Activated T-helper 9 cell treated with anti-CD3 and anti-CD28 coated beads, Interleukin-2, amount 50 U/mL, for 16 hours (primary cell): ENCODE results near the gene TTC1.
"Not testable (repeated sequence)": the region's sequence is repeated elsewhere in the genome, so short reads cannot be mapped to it uniquely, and the experiment has no call there.

ENCODE experiments used
- DNase-seq: peaks from one replicate; pipeline ENCODE4 v3.0.0-alpha.2; 2020; ENCODE audit warnings: low read depth

Gene TTC1

DNA sequence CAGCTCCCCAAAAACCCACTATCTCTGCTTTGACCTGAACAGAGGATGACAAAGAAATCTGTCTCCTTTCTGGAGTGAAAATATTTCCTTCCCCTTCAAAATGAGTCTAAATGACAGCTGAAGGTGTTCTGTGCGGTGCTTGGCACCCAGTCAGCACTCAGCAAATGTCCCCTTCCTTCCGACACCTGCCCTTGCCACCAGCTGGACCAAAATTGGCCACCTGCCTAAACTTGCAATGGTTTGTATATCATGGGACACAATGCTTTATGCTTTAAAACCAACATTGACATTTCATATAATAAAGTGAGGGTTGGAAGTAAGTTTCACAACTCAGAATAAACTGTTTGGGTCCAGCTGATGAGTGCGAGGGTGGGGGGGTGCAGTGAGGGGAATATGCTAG is 7.5 kb upstream of the TTC1 start:
- no peak for DNase-seq

GRCh38 chr5:160007514-160007913 is 1.4 kb upstream of the TTC1 start:
- DNase-seq: no peak

DNA sequence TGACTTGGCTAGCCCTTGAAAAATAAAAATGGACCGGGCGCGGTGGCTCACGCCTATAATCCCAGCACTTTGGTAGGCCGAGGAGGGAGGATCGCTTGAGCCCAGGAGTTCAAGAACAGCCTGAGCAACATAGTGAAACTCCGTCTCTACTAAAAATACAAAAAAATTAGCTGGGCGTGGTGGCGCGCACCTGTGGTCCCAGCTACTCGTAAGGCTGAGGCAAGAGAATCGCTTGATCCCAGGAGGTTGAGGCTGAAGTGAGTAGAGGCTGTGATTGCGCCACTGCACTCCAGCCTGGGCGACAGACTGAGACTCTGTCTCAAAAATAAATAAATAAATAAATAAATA is 436 bp upstream of the TTC1 start:
- DNase-seq: not testable (repeated sequence)

GRCh38 chr5:160009591-160009989 is 651 bp downstream of the TTC1 start:
- no peak for DNase-seq

DNA sequence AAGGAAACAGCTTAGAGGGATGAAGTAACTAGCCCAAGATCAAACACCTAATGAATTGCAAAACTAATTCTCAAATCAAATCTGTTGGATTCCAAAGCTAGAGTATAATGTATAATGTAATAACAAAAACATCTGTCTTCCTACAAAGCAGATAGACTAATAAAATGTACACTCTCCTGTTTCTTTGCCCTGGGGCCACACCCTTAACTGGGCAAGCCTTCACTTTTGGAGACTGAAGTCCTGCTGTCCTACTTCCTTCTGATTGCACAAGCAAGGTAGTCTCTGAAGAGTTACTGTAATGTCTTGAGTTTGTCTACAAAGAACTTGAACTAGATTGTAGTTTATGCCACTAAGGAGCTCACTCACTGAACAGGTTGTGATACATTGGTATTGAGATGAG is 2.5 kb downstream of the TTC1 start:
- no peak for DNase-seq

GRCh38 chr5:160014197-160014596 is 5.3 kb downstream of the TTC1 start:
- not testable (repeated sequence) for DNase-seq

GRCh38 chr5:160018945-160019625 is 10.1 kb downstream of the TTC1 start:
- DNase-seq: no peak

DNA sequence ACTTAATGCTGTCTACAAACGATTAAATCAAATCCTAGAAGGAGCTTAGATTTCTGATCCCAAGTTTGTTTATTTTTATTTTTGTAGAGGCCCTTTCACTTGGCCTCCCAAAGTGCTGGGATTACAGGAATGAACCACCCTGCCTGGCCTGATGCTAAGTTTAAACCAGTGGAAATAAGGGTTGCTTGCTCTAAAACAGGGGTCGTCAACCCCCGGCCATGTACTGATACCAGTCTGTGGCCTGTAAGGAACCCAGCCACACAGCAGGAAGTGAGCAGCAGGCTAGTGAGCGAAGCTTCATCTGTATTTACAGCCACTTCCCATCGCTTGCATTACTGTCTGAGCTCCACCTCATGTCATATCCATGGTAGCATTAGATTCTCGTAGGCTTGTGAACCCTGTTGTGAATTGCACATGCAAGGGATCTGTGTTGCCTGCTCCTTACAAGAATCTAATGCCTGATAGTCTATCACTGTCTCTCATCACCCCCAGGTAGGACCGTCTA is 11.4 kb downstream of the TTC1 start:
- DNase-seq: no peak

- DNase-seq: no peak
These were observed 12.0 kb downstream of the TTC1 start for GRCh38 chr5:160020964-160021363.

GRCh38 chr5:160021831-160022446 is 13.0 kb downstream of the TTC1 start:
- DNase-seq: peak; percentile 8

DNA sequence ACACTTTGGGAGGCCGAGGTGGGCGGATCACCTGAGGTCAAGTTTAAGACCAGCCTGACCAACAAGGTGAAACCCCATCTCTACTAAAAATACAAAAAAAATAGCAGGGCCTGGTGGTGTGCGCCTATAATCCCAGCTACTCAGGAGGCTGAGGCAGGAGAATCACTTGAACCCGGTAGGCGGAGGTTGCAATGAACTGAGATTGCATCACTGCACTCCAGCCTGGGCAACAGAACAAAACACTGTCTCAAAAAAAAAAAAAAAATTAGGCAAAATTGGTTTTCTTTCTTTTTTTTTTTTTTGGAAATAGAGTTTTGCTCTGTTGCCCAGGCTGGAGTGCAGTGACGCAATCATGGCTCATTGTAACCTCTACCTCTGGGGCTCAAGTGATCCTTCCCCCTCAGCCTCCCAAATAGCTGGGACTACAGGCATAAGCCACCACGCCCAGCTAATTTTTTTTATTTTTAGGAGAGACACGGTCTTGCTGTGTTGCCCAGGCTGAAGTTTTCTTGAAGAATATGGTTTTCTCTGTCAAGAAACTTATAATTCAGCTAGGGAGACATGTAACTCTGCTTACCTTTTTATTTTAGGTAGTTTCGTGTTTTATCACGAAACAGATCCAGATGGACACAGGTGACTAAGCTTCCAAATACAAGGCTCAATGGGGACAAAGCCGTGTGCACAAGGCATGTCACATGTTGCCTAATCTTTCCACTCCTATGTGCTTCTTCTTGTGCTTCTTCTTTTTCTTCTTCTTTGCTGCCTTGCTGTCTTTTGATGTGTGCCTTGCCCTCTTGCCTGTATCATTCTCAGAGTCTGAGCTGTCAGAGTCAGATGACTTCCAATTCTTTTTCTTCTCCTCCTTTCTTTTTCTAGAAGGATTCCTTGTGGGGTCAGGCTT is 14.3 kb downstream of the TTC1 start:
- DNase-seq: no peak

DNA sequence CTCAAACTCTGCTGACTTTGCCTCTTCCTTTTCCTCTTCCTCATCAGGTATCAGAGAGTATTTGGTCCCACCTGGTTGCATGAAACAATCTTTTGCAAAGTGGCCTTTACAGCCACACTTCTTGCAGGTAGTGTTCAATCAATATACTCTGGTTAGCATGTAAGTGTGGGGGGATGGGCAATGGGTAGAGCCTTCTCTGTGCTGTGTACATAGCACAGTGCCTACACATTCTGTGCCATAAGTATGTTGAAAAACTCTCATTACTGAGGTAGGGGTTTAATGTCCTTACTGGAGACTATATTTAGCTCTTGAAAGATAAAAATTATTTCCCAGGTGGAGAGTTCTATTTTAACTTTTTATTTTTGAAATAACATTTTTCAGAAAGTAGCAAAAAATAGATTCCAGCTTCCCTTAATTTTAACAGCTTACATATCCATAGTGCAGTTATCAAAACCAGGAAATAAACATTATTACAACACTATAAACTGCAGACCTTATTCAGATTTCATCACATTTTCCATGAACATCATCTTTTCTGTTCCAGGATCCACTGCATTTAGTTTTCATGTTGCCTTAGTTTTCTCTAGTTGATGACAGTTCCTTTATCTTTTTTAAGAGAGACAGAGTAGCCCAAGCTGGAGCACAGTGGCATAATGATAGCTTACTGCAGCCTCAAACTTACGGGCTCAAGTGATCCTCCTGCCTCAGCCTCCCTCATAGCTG is 15.1 kb downstream of the TTC1 start:
- no peak for DNase-seq

GRCh38 chr5:160029004-160029403 is 20.1 kb downstream of the TTC1 start:
- no peak for DNase-seq

DNA sequence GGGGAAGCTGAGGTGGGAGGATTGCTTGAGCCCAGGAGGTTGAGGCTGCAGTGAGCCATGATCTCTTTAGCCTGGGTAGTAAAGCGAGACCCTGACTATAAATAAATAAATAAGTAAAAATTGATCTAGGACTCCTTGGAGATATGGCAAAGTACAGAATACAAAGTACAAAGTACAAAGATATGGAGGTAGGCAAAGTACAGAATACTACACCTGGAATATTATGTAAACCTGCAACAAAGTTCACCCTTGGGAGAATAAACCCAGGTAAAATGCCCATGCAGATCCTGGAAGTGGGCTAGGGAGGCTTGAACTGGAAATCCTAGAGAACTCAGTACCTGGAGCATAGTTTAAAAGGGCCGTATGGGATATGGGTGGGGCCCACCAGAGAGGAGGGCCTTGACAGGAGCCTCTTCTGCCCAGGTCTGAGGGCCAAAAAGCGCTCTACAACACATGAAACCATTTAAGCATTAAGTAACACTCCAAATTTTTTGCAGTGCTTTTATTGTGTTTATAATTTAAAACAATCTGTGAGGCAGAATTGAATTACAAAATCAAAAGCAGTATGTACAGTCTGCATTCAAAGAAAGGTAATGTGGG is 20.7 kb downstream of the TTC1 start:
- no peak for DNase-seq

DNA sequence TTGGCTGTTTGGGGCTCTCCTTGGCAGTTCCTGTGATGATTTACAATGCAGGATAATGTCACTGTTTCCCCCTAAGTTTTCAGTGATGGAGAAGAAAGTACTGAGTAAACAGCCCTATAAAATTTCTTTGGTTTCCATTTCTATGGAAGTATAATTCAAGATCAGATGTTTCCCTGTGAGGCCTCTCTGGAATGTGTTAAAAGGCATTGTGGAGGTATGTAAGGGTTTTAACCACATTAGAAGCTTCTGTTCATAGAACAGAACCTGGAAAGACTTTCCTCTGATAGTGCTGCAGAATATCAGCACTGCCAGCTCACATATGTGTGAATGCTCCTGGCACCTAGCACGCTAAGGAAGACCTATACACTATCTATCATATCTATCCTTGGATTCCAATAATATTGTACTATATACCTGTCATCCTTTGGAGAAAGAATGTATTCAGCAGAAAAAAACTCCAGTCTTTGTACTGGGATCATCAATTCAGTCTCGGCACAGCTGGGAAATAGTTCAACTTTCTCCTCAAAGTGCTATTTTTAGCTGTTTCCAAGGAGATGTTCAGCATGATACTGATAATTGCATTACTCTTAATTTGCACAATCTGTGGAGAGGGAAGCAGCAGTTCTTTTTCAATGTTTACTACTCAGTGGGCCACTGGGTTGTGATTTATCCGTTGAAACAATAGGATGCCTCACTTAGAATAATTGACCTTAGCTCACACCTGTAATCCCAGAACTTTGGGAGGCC is 21.9 kb downstream of the TTC1 start:
- DNase-seq: no peak

- DNase-seq: no peak
These were observed 24.8 kb downstream of the TTC1 start for GRCh38 chr5:160033546-160034252.

GRCh38 chr5:160036243-160036642 is 27.3 kb downstream of the TTC1 start:
- DNase-seq: no peak

DNA sequence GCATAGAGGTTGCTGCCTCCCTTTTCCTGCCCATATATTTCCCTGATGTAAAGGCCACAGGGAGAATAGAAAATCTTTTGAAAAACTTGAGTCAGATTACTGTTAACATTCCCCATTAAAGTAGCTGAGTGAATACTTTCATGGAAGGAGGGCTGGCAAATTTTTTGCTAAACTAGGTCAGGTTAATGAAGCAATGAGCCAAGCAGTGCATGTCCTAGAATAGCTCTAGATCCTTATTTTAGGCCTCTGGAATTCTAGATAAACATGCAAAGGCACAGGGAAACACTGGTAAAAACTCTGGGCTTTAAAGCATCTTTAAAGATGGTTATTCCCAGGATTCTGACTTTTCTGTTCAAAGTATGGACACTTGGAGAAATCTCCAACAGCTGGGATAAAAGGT is 27.9 kb downstream of the TTC1 start:
- no peak for DNase-seq

GRCh38 chr5:160039810-160040470 is 31.0 kb downstream of the TTC1 start:
- no peak for DNase-seq

- DNase-seq: no peak
These were observed 31.5 kb downstream of the TTC1 start for GRCh38 chr5:160040471-160040835.
